Adipocyte (in vitro differentiated cells): Measurements from ENCODE around the gene ATAT1.

Experiments used
- DNase-seq: peaks from one replicate; pipeline ENCODE4 v3.0.0-alpha.2; 2015; ENCODE audit warnings: low read depth
- H3K27me3 ChIP-seq: replicated peaks from 2 replicates; pipeline ENCODE4 v1.7.0; 2013; ENCODE audit warnings: mild to moderate bottlenecking, low read length, moderate library complexity; ENCODE audit not compliant: control insufficient read depth, insufficient read depth
- H3K36me3 ChIP-seq: 2 replicates; pipeline ENCODE4 v1.7.0; 2013; ENCODE audit warnings: low read length, mild to moderate bottlenecking, moderate library complexity; ENCODE audit not compliant: control insufficient read depth, insufficient read depth, severe bottlenecking
- H3K4me1 ChIP-seq: 2 replicates; pipeline ENCODE4 v1.7.0; 2013; ENCODE audit warnings: mild to moderate bottlenecking, low read length, moderate library complexity; ENCODE audit not compliant: control insufficient read depth, insufficient read depth
- H3K4me3 ChIP-seq: 2 replicates; pipeline ENCODE4 v1.7.0; 2013; ENCODE audit warnings: mild to moderate bottlenecking, low read length, moderate library complexity
- H3K9ac ChIP-seq: 2 replicates; pipeline ENCODE4 v1.7.0; 2013; ENCODE audit warnings: mild to moderate bottlenecking, low read length, moderate library complexity
- H3K9me3 ChIP-seq: 2 replicates; pipeline ENCODE4 v1.7.0; 2013; ENCODE audit warnings: mild to moderate bottlenecking, low read length, moderate library complexity; ENCODE audit not compliant: control insufficient read depth

The ATAT1 gene

DNA sequence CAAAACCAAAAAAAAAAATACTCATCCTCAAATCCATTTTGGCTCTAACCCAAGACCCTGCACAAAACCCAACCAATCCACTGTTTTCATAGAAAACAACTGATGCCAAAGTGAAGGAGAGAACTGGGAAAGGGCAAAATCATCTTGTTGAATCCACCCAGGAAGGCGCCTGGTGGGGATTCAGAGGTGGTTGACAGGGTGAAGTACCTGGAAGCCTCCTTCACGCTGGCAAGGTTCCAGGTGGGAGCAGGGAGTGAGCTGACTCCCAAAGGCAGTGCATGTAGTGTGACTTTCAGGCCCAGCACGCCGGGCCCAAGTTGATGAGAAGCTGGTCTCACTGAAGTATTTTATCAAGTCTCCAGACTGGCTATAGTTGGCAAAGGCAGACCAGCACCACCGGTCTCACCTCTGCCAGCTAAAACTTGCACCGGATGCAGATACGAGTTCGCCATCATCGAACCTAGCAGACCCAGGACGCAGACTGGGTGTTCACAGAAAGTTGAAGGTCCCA is 26.2 kb upstream of the ATAT1 start:
- peaks cover 55% of the 10 kb centered on the region for H3K36me3 ChIP-seq

GRCh38 chr6:30601436-30601814 is 25.2 kb upstream of the ATAT1 start:
- DNase-seq: no peak
- H3K9ac ChIP-seq: no peak overlapping the region
- H3K36me3 ChIP-seq: peaks cover 63% of the 10 kb centered on the region
- H3K27me3 ChIP-seq: no peaks in the 10 kb centered on the region
- H3K4me1 ChIP-seq: peaks cover under 1% of the 10 kb centered on the region
- H3K9me3 ChIP-seq: no peaks in the 10 kb centered on the region
- H3K4me3 ChIP-seq: no peak overlapping the region

More for the DNA sequence above, 26.2 kb upstream of the ATAT1 start:
- Histone ChIP-seq H3K9ac (no peak overlapping the region), H3K9me3 (no peaks in the 10 kb centered on the region), H3K27me3 (no peaks in the 10 kb centered on the region), H3K4me3 (no peak overlapping the region), H3K4me1 (no peaks in the 10 kb centered on the region)
- no peak for DNase-seq

DNA sequence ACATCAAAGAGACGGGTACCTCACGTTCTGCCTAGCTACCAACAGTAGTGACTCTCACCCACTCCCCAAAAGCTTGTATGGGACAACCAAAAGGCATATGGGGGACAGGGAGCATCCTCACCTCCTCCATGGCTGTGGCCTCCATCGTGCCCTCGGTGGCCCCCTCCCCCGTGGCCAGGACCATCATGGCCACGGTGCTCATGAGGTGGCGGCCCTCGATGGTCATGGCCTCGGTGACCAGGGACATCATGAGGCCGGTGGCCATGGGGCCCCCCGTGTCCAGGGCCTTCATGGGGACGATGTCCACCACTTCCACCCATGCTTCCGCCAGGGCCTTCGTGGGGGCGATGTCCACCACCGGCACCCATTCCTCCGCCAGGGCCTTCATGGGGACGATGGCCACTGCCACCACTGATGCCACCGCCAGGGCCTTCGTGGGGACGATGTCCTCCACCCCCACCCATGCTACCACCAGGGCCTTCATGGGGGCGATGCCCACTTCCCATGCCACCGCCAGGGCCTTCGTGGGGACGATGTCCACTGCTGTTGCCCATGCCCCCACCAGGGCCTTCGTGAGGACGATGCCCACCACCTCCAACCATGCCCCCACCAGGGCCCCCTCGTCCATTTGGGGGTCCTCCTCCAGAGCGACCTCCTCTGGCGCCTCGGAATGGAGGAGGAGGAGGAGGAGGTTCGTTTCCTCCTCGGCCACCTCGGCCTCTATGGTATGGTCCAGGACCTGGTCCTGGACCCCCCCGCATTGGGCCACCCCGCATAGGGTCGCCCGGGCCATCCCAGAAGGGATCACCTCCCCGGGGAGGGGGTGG is 24.6 kb upstream of the ATAT1 start:
- no peaks in the 10 kb centered on the region for H3K9me3 ChIP-seq
- no peak for DNase-seq
- H3K9ac ChIP-seq: no peak overlapping the region
- no peaks in the 10 kb centered on the region for H3K27me3 ChIP-seq
- peaks cover 6% of the 10 kb centered on the region for H3K4me1 ChIP-seq
- H3K36me3 ChIP-seq: peaks cover 69% of the 10 kb centered on the region
- H3K4me3 ChIP-seq: no peak overlapping the region

DNA sequence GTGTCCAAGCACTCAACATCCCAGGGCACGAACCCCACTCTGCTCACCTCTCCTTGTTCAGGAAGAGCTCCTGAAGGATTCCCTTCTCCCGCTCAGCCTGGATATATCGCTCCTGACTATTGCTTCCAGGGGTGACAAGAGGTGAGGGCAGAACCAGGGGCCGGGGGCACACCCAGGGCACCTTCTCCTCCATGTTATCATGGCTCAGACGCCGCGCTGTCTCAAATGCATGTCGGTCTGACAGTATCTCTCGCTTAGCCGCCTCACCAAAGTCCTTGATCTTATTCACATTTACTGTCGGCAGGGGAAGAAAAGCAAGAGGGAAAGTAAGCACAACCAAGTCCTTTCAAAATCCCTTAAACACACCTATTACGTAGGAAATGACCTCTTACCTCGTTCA is 22.7 kb upstream of the ATAT1 start:
- no peaks in the 10 kb centered on the region for H3K9me3 ChIP-seq
- H3K36me3 ChIP-seq: peaks cover 87% of the 10 kb centered on the region
- no peaks in the 10 kb centered on the region for H3K27me3 ChIP-seq
- no peak overlapping the region for H3K4me3 ChIP-seq
- no peak overlapping the region for H3K9ac ChIP-seq
- H3K4me1 ChIP-seq: peaks cover 16% of the 10 kb centered on the region
- no peak for DNase-seq

DNA sequence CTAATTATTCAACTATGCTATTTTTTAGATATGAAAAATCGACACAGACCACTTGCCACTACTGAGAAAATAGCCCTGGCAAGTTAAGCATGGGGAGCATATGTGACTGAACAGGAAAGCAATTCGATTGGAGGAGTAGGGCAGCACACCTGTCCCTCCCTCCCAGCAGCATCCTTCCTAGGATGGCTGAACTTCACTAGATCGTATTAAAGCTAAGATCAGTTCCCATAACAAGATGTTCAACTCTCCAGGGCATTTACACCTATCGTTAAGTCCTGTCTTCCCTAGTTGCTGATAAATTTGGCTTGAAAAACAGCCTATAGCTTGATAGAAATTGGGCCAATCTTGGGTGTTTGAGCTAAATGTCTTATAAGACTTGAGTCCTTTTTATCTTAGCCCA is 16.6 kb upstream of the ATAT1 start:
- DNase-seq: no peak
- H3K4me3 ChIP-seq: no peak overlapping the region
- H3K36me3 ChIP-seq: peaks cover 43% of the 10 kb centered on the region
- peaks cover 59% of the 10 kb centered on the region for H3K4me1 ChIP-seq
- no peaks in the 10 kb centered on the region for H3K27me3 ChIP-seq
- H3K9ac ChIP-seq: no peak overlapping the region
- H3K9me3 ChIP-seq: no peaks in the 10 kb centered on the region

GRCh38 chr6:30611150-30611855 is 15.4 kb upstream of the ATAT1 start:
- H3K9me3 ChIP-seq: no peaks in the 10 kb centered on the region
- H3K4me3 ChIP-seq: no peak overlapping the region
- H3K27me3 ChIP-seq: no peaks in the 10 kb centered on the region
- H3K36me3 ChIP-seq: peaks cover 40% of the 10 kb centered on the region
- no peak overlapping the region for H3K9ac ChIP-seq
- H3K4me1 ChIP-seq: peaks cover 59% of the 10 kb centered on the region
- no peak for DNase-seq

- H3K9ac ChIP-seq: no peak overlapping the region
- H3K36me3 ChIP-seq: peaks cover 40% of the 10 kb centered on the region
- peaks cover 54% of the 10 kb centered on the region for H3K4me1 ChIP-seq
- H3K4me3 ChIP-seq: no peak overlapping the region
- H3K9me3 ChIP-seq: no peaks in the 10 kb centered on the region
- no peak for DNase-seq
- H3K27me3 ChIP-seq: no peaks in the 10 kb centered on the region
Measured at GRCh38 chr6:30611856-30612194, 14.8 kb upstream of the ATAT1 start.

GRCh38 chr6:30612213-30612612 is 14.5 kb upstream of the ATAT1 start:
- H3K36me3 ChIP-seq: peaks cover 38% of the 10 kb centered on the region
- peak; percentile 65 for DNase-seq
- no peak overlapping the region for H3K4me3 ChIP-seq
- no peaks in the 10 kb centered on the region for H3K9me3 ChIP-seq
- no peaks in the 10 kb centered on the region for H3K27me3 ChIP-seq
- peaks cover 51% of the 10 kb centered on the region for H3K4me1 ChIP-seq
- H3K9ac ChIP-seq: no peak overlapping the region

- Histone ChIP-seq H3K27me3 (no peaks in the 10 kb centered on the region), H3K4me1 (peaks cover 45% of the 10 kb centered on the region), H3K9me3 (no peaks in the 10 kb centered on the region), H3K9ac (peak overlapping the region; percentile 98), H3K36me3 (peaks cover 32% of the 10 kb centered on the region), H3K4me3 (no peak overlapping the region)
- peak; percentile 69 for DNase-seq
Measured at GRCh38 chr6:30612687-30613248, 13.9 kb upstream of the ATAT1 start.

DNA sequence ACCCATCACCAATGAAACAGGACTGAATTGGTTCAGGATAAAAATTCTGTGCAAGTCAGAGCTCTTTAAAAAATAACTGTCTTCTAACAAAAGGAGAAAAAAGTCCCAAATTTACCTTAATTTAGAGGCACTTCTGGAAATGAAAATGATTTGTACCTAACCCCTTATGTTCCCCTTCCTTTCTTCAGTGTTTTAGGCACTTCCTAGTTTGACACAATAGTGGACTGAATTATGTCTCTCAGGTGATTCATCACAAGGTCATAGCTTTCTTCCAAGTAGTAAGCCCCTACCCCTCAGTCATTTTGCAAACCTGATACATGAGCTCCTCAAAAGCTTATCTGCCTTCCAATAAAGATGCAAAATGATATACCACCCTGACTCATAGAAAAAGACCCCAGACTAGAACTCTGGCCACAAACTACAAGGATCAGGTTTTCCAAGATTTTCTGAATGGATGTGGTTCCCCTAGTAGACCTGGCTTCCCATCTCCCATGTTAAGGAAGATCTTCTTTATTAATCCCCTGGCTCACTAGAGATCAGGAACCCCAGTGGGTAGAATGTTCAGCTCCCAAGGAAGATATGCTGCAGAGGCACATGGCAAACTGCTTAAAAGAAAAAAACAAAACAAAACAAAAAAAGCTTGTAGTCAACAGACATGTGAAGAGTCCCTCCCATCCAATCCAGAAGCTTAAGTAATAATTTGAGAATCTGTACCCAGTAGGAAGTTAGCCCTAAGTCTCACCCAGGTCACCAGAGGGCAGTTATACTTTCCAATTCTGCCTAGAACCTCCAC is 13.2 kb upstream of the ATAT1 start:
- Histone ChIP-seq H3K36me3 (peaks cover 27% of the 10 kb centered on the region), H3K4me1 (peaks cover 46% of the 10 kb centered on the region), H3K9ac (peak overlapping the region; percentile 98), H3K9me3 (no peaks in the 10 kb centered on the region), H3K27me3 (no peaks in the 10 kb centered on the region), H3K4me3 (peak overlapping the region; percentile 87)
- DNase-seq: peak; percentile 37
